Right renal cortex interstitium (tissue), 3 donors: Measurements from ENCODE around the gene KATNAL2. TPM values are rescaled to one million over a fixed set of nuclear protein-coding genes. Genes with fewer than 3 reads are reported as not detected.
"Not testable (repeated sequence)": the region's sequence is repeated elsewhere in the genome, so short reads cannot be mapped to it uniquely, and the experiment has no call there.

Experiments used
- DNase-seq, 3 donors: peaks; one replicate each; pipeline ENCODE4 v3.0.0-alpha.2; 2013; ENCODE audit warnings: low read depth in 3 of 3, low spot score in 2 of 3
- polyA plus RNA-seq, 3 donors: library from polyadenylated mRNA; unstranded; fragments of 120-200 nt; gene quantifications; one replicate each; pipeline ENCODE4 v1.2.1, GENCODE V29; 2013; ENCODE audit not compliant: insufficient read length in 3 of 3

KATNAL2 gene
- polyA plus RNA-seq, 3 donors, result 10.2 to 10.8 (median 10.3) TPM

DNA sequence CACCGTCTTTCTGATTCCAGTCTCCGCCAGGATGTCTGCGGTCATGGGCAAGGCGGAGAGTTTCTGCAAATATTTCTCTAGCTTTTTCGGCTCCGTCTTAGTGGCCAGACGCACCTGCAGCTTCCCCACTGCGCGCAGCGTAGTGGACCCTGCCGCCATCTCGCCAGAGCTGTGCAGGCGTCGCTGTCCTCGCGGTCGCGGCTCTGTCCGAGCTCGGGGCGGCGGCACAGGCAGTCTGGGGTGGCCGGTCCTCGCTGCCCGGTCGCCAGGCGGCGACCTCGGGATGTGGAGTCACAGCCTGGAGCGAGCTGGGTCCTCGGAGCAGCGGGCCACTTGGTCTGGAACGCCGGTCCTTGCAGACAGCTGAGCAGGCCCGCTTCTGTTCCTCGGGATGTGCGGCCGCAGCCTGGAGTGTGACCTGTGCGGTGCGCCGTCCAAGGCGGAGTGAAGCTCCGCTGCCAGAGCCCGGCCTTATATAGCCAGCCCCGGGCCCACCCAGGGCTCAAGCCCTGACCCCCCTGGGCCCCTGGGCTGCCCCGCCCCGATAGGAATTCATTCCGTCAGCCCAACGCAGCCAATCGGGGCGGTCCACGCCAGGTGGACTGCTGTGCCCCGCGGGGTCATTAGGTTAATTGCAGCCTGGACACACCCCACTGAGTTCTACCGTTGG lies 112.4 kb downstream of the KATNAL2 start:
- not testable (repeated sequence) for DNase-seq

DNA sequence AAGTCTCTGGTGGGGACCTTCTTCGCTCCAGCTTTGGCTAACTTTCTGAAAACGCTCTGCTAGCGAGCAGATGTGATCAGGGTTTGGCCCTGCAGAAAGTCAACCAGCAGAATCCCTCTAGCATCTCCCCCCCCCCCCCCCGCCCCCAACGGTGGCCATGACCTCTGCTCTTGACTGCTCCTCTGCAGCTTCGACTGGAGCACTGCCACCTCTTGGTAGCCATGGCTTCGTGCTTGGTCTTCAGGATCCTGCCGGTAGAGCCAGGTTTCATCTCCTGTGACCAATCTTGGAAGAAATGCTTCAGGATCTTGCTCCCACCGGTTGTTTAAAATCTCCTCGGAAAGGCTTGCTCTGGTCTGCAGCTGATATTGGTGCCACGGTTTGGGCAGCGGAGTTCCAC lies 113.5 kb downstream of the KATNAL2 start:
- not testable (repeated sequence) for DNase-seq

DNA sequence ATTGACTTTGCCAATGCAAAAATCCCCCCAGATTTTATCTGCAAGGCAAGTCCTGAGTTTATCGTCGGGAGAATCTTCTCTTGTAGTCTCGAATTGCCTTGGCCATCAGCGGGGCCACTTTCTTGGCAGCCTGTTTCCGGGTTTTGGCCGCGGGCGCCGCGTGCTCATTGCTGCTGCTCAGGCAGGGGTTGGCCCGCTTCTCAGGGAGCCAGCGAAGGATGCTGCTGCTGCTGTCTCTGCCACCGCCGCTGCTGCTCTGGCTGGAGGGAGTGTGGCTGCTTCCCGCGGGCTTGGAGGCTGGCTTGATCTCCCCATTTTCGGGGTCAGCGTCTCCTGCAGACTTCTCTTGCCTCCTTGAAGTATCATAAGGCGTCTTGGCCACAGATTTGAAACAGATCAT lies 115.5 kb downstream of the KATNAL2 start:
- DNase-seq, result no peak

DNA sequence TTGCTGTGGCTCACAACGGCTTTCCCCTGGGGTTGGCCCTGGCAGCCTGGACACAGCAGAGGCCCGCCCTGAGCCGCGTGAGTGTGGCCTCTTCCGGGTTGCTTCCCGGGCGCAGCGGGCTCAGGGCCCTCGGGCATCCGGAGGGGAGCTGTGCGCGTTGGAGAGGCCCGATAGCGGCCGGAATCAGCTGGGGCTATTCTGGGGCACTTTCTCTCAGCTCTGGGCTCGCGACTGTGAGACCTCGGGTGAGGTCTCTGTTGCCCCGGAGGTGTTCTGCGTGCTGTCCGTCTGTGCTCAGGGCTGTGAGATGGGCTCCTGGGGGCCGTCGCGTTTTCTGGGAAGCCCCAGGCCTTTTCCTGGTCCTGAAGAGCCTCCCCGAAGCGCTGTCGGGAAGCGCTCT lies 117.2 kb downstream of the KATNAL2 start:
- not testable (repeated sequence) for DNase-seq

DNA sequence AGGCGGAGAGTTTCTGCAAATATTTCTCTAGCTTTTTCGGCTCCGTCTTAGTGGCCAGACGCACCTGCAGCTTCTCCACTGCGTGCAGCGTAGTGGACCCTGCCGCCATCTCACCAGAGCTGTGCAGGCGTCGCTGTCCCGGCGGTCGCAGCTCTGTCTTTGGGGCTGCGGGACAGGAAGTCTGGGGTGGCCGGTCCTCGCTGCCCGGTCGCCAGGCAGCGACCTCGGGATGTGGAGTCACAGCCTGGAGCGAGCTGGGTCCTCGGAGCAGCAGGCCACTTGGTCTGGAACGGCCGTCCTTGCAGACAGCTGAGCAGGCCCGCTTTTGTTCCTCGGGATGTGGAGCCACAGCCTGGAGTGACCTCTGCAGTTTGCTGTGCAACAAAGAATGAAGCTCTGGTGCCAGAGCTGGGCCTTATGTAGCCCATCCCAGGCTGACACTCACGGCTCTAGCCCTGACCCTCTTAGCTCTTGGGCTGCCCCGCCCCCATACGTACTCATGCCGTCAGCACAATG lies 117.8 kb downstream of the KATNAL2 start, which contains the start of gene ELOA2:
Gene ELOA2 (minus strand): TSS at position 466 of the 516 bp plus-strand sequence. CDS start 357 bp downstream, at position 109.
- no peak for DNase-seq

DNA sequence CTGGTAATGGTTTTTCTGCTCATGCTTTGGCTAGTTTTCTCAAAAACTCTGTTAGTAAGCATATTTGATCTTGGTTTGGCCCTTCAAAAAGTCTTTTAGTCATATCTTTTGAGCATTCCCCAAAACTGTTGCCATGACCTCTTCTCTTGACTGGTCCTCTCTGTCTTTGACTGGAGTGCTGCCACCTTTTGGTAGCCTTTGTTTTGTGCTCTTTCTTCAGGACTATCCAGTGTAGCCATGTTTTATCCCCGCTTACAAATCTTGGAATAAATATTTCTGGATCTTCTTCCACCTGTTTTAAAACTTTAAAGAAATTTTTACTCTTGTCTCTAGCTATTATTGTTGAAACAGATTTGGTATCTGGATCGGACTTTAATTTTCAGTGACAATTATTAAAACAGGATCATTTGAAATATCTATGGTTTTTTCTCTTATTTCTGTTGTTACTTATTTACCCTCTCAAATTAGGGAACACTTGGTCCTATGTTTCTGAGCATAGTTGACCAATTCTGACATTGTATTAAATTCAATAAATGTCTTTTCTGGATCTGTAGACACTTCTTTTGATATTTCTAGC lies 119.0 kb downstream of the KATNAL2 start:
- no peak for DNase-seq

DNA sequence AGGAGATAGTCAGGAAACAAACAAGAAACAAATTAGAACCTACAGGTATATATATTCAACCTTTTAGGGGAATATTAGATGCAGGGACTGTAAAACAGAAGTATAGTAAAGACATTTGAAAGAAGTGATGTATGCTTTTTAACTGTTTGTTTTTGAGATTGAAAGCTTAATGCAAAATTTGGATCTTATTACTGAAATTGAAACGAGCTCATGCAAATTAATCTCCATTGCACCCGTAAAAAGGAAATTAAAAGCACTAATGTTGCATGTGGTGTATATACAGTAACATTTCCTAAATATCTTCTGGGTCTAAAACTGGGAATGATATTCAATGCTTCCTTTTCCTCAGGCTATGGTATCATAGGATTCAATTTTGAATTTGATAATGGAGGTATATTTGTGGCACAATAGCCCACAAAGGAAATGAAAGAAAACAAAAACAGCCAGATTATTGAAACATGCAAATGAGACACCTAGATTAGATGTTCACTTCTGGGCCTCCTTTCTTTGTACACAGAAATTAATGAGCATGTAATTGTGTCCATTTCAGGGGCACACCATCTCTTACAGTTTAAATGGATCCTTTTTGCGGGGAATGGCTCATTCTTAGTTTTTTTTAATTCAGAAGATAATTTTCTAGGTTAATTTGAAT lies 119.7 kb downstream of the KATNAL2 start:
- no peak for DNase-seq

DNA sequence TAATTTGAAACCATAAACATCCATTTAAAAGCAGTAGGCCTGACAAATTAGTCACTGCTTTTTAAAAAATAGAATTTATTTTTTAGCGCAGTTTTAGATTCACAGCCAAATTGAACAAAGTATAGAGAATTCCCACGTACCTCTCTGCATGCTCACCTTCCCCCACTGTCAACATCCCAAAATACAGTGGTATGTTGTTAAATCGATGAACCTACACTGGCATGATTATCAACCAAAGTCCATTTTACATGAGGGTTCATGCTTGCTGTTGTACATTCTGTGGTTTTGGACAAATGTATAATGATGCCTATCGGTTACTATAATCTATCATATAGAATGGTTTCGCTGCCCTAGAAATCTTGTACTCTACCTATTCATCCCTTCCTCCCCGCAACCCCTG lies 123.6 kb downstream of the KATNAL2 start:
- no peak for DNase-seq

DNA sequence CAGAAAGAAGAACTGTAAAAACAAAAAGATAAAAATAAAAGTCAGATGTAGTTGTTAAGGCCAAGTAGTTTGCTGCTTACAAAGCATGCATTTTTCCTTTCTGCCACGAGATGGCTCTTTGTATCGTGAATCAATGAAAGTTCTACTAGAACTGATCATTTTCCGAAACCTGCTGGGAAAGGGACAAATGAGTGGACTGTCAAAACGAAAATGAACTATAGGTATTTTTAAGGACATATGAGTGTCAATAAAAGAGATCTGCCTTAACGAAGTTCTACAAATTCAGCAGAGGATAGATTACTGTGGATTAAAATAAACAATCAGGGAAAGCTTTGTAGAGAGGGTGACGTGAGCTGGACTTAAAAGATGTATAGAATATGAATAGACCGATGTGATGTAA lies 133.1 kb downstream of the KATNAL2 start:
- peak in 2 of 3 donors; percentile 8 to 10 for DNase-seq

DNA sequence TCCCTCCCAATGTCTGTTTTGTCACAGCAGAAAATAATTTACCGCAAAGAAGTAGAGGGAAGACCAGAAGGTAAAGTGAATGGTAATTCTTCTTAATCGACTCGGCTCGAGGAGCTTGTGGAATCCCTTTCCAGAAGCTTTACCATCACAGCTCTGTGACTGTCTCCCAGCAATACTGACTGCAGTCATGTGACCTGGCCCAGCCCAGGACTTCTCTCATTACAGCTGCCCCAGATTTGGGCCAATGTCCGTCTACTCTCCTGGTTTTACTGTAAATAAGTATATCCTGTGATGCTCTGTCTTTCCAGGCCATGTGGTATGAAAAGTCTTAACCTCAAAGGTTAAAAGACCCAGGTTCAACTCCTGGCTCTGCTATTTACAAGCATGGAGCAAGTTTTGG lies 137.0 kb downstream of the KATNAL2 start:
- no peak for DNase-seq

DNA sequence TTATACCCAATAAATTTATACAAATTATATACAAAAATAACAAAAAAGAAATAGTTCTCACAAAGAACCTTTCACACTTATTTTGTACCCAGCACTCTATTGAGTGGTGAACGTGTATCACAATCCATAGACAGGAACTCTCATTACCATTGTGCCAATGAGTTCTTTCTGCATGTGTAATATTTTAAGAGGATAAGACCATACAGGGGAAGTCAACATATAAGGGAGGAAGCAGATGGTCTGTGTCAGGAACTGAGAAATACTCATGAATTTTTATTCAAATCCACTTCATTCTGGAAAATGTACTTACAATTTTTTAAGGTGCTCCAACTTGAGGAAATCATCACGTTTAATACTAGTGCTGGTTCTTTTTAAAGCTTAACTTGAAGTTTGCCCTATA lies 145.1 kb downstream of the KATNAL2 start:
- DNase-seq, result no peak

DNA sequence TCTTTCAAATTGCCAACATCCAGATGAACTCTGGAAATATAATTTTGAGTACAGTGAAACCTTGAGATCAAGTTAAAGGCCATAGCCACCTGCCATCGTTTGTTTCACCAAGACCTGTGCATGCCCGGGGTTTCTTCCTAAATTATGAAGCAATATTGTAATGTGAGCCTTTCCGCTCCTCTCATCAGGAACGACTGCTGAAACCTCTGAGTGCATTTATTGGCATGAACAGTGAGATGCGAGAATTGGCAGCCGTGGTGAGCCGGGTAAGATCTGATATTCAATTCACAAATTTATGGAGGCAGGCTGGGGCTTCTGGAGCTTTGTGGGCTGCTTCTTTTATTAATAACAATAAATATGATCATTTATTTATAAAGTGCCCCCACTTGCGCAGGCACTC lies 145.7 kb downstream of the KATNAL2 start:
- DNase-seq, result no peak

DNA sequence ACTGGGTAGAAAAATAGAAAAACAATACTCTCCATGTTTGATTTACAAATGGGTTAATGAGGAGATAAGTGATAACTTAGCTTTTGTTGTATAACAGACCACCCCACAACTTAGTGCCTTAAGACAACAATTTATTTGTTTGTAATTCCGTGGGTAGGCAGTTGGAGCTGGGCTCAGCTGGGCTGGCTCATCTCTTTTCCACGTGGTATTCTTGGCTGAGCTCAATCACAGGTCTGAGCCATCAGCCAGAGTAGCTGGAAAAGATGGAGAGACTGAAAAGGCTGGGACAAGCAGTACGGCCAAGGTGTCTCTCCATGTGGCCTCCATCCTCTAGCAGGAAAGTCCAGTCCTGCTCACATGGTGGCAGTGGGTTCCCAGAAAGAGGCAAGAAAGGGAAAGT lies 150.2 kb downstream of the KATNAL2 start:
- no peak for DNase-seq

DNA sequence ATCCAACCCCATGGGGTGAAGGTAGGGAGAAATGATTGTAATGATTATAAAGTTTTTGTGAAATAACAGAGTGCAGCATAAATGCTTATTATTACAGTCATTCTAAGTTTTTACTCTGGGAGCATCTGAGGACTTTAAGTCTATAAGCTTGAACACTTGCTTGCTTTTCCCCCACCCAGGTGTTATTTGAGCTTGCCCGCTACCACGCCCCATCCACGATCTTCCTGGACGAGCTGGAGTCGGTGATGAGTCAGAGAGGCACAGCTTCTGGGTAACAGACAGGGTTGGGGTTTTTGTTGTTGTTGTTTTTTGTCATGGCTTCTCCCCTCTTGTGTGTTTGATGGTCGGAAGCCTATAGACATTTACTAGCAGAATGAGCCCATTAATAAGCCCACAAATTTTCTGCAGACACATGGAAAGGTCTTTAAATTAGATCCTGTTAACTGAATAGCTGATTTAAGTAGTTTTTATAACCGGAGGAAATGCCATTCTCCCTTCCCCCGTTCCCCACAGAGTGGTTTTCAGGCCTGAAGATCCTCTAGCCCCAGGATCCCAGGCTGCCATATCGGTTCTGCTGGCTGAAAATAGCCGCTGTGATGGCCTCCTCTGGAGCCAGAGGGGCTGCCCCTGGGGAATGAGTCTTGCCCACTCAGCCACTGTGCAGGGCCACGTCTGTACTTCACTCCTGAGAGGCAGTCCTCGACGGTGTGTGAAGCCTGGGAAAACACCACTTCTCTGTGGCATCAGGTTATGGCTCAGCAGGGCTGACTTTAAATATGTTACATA lies 157.9 kb downstream of the KATNAL2 start:
- DNase-seq, result no peak

DNA sequence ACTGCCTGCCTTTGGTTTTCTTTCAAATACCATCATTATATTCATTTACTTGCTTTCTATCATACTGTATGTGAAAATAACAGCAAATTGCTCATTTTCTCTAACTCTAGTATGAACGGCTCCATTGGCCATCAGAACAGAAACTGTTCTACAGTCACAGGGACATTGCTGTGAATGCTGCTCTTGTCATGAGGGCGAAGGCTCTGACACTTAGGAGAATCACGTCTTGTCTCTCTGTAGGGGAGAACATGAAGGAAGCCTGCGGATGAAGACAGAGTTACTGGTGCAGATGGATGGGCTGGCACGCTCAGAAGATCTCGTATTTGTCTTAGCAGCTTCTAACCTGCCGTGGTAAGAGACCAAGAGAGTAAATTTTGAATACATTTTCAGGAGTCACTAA lies 159.7 kb downstream of the KATNAL2 start:
- no peak for DNase-seq

DNA sequence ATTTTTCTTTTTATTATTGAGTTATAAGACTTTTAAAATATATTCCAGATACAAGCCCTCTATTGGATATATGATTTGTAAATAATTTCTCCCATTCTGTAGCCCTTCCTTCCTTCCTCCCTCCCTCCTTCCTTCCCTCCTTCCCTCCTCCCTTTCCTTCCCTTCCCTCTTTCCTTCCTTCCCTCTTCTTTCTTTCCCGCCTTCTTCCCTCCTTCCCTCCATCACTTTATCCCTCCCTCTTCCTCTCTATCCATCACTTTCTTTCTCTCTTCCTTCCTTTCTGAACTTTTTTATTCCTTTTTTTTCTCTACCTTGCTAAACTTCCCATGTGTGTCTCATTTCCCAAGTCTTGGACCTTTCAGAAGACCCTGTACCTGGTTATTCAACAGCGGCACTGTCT lies 163.5 kb downstream of the KATNAL2 start:
- no peak for DNase-seq

DNA sequence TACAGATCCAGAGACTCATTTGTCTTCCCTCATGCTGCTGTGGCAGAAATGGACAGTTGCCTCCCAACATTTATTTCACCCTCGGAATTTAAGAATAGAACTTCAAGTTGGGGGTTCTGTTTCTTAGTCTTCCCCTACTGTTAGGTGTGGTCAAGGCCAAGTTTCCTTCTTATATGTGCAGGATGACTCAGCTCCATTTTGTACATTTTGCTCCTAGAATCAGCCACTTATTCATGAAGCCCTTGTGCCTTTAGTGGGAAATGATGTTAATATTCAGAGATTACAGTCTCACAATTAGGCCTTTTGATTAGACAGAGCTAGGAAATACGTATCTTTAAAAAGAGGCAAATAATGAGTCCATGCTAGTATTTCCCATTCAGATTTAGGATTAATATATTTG lies 164.2 kb downstream of the KATNAL2 start:
- no peak for DNase-seq

DNA sequence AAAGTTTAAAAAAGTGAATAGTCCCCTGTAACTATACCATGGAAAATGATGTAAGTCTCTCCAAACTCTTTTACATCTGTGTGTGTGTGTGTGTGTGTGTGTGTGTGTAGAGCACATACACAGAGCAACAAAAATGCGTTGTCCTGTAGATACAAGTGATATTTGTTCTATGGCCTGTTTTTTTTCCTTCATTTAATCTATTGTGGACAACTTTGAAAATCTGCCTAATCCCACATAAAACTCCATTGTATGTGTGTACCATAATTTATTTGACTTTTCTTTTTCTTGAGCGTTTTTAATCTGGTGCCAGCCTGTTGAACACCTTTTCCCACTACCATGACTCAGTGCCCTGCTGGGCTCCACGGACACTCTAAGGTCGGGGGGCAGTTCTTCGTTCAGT lies 170.3 kb downstream of the KATNAL2 start:
- DNase-seq, result no peak

DNA sequence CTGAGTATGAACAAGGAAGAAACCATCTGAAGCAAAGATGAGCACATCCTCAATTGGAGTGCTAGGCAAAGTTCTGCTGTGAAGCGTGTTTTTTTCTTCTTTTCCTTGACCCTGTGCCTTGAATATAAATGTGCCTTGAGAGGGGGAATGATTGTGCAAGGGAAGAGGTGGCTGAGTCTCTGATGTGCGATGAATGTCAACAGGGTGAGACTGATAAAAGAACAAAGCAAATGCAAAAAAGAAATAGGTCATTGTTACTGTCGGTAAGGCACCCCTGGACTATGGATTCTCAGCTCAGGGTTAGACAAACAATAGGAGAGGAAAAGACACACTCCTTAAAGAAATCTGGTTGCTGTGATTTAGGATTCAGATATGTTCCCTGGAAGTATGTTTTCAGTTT lies 178.4 kb downstream of the KATNAL2 start:
- DNase-seq, result no peak

DNA sequence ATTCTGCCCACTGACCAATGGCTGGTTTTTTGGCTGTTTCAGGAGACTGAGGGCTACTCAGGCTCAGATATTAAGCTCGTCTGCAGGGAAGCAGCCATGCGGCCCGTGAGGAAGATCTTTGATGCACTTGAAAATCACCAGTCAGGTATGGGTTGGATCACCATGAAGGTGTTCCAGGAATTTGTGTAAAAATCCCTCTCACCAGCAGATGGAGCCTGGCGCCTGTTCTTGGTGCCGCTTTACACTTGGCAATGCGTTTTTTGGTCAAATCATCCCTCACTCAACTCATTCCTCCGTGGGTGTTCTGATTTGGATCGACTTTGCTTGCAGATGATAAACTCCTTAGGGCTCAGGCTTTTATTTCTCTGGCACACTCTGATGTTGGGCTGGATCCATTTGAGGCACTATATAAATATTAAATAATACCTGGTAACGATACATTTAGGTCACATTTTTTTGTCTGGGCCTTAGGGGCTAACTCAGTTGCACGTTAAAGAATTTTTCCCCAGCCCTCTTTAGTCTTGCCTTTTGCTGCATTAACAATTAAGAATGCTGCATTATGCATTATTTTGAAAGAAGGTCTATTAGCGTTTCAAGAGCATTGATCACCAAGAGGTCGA lies 182.9 kb downstream of the KATNAL2 start:
- DNase-seq, result peak; percentile 20 to 32 (median 30)

DNA sequence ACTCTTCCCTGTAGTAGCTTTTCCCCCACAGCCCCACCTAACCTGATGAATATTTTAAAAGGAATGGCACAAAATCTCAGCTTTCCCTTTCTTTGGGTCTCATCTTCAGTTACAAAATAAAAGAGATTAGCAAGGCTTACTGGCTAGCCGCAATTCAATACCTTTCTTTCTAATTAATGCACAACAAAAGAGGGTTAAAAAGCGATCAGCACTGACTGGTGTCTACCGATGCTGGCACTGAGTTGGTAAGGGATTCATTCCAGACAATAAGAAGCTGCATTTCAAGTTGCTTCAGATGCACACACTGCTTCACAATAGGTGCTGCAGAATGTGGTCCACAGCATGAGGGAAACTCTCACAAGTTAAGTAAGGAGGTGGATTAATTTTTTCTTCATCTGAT lies 191.0 kb downstream of the KATNAL2 start:
- no peak for DNase-seq
